Heart left ventricle (tissue), 16 donors: Measurements from ENCODE around the gene TNRC6C. TPM values are rescaled to one million over a fixed set of nuclear protein-coding genes. Genes with fewer than 3 reads are reported as not detected.

Source experiments
- ATAC-seq, 4 donors: fragments of 200-7000 bp; cut with Tn5 transposase; one replicate each; pipeline ENCODE4 v1.9.1; 2020 to 2022; ENCODE audit warnings: moderate library complexity in 4 of 4, mild to moderate bottlenecking in 3 of 4, moderate number of reproducible peaks in 1 of 4
- DNase-seq, 5 donors: peaks; one replicate each; pipeline ENCODE4 v3.0.0-alpha.2; 2020
- H3K27ac ChIP-seq, 12 donors: fragments of 200-600 bp; sonication (generic) in 4 of 12; one replicate each; pipeline versions ENCODE4 v1.5.0 to v1.8.0; 2016 to 2022; ENCODE audit warnings: mild to moderate bottlenecking in 2 of 12
- H3K27me3 ChIP-seq, 9 donors: fragments of 200-600 bp; sonication (generic) in 2 of 9; one replicate each; pipeline versions ENCODE4 v1.5.1 to v1.8.0; 2016 to 2022; ENCODE audit warnings: mild to moderate bottlenecking in 3 of 9
- H3K36me3 ChIP-seq, 9 donors: fragments of 200-600 bp; sonication (generic) in 2 of 9; one replicate each; pipeline versions ENCODE4 v1.5.0 to v1.8.0; 2018 to 2022; ENCODE audit warnings: mild to moderate bottlenecking in 2 of 9
- H3K4me1 ChIP-seq, 12 donors: fragments of 200-600 bp; sonication (generic) in 4 of 12; one replicate each; pipeline versions ENCODE4 v1.5.0 to v1.8.0; 2016 to 2022; ENCODE audit warnings: mild to moderate bottlenecking in 3 of 12
- H3K4me3 ChIP-seq, 12 donors: fragments of 200-600 bp; sonication (generic) in 4 of 12; one replicate each; pipeline versions ENCODE4 v1.5.0 to v1.8.0; 2017 to 2022; ENCODE audit warnings: mild to moderate bottlenecking in 9 of 12, moderate library complexity in 4 of 12
- H3K9me3 ChIP-seq, 12 donors: fragments of 200-600 bp; sonication (generic) in 4 of 12; one replicate each; pipeline versions ENCODE4 v1.5.0 to v1.8.0; 2016 to 2022; ENCODE audit warnings: mild to moderate bottlenecking in 1 of 12
- POLR2A ChIP-seq, 2 donors: fragments of 450-650 bp; IDR thresholded peaks; one replicate each; pipeline ENCODE4 v1.6.1; 2017; ENCODE audit warnings: antibody characterized with exemption in 2 of 2, mild to moderate bottlenecking in 2 of 2, moderate library complexity in 2 of 2
- WGBS, 4 donors: extraction: QIAGEN DNeasy Blood & Tissue Kit in 2 of 4; methylation state at CpG; one replicate each; pipeline versions ENCODE4 v1.1.5 to v1.1.7; 2013 to 2018; 5-methylcytosine and 5-hydroxymethylcytosine counted together
- intact Hi-C, 10 donors: fragments of 100-400 bp; cut with DNase I; formaldehyde crosslinking; loops; one replicate each; pipeline versions ENCODE4 v1.11.1 to v1.14.2; 2022
- polyA plus RNA-seq, 2 donors: library from polyadenylated mRNA; stranded (reverse); fragments of 200-250 nt; gene quantifications; one replicate each; pipeline ENCODE4 v1.2.3, GENCODE V29; 2013
- total RNA-seq, 9 donors: library from RNA; depleted of rRNA in 2 of 9; stranded (reverse); fragments of >200 nt in 2 of 9; fragmentation: NEBNext Ultra II Directional in 3 of 9; extraction: Animal tissue kit (Norgen Biotek cat#: 25700) in 3 of 9; gene quantifications; one replicate each; pipeline versions ENCODE4 v1.1.0 to v1.2.4, GENCODE V29; 2016 to 2023
- TF ChIP-seq, protein P1 (sequence below), 12 donors: fragments of 200-600 bp; sonication (generic) in 4 of 12; IDR thresholded peaks; one replicate each; pipeline versions ENCODE4 v1.5.0 to v1.8.0; 2018 to 2022; ENCODE audit warnings: antibody characterized with exemption in 12 of 12, mild to moderate bottlenecking in 5 of 12
- donor health status: ischemic (EF 13 %, LVEDD 7.1; RV severe dilation, severe dysfunction).
- donor health status: healthy with polysubstance abuse.
- donor health status: DM: no; HTN: yes; CAD: no.
- donor health status: DM: no; HTN: no; CAD: no.
- donor health status: ischemic (EF 25% LVEDD 6.9; RV normal size, moderate dysfunction).
- donor health status: ischemic (EF 25% LVEDD 5.7; RV mildly dilated, moderate dysfunction).
- donor health status: healthy.
- donor health status: DM: yes; HTN: yes; CAD: no.
- donor health status: ischemic (EF 35%, LVEDD 5.7; RV mildly dilated, moderate dysfunction).
- donor health status: nonischemic (EF 11% LVEDD 7.7; RV severe dilation, severe dysfunction).
- donor health status: DM: yes; HTN: yes; CAD: no.
- donor health status: PGD.
- donor health status: ischemic (EF 29% LVEDD 5.4; RV normal size, mild dysfunction).
- donor health status: nonischemic (EF 23%, LVEDD 6.1; RV moderate dilation, normal function).

Gene TNRC6C
- total and polyA plus RNA-seq, 11 donors, result 7.7 to 24.7 (median 19.0) TPM

DNA sequence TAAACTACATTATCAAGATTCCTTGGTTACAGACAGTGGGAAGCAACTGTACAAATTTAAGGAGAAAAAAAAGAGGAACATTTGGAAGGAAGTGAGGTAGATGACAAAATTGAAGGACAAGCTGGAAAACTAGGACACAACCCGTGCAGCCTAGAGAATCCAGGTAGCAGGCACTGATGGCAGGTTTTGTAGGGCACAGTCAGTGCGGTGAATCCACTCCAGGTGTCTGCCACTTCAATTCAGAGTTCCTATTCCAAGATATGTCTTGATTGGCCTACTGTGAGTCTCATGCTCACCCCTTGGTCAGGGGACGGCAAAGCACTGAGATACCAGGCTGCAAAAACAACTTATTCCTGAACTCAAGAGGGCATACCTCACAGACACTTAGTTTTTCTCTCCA is 37.8 kb downstream of the TNRC6C start:
- 53 to 74% (median 64%) methylated on average over 3 of the region's 3 CpGs for WGBS, 4 donors
- ATAC-seq, result no peak
- no peaks in the 10 kb centered on the region for H3K36me3 ChIP-seq
- peak overlapping the region in 10 of 12 donors; percentile 1 to 76 (median 52) for H3K27ac ChIP-seq
- no peaks in the 10 kb centered on the region for H3K27me3 ChIP-seq
- intact Hi-C loops, result loop anchor here in 6 of 10 donors (5.0 kb wide), 2 partner anchors 34 to 39 kb away; partner anchors contain the start of gene TNRC6C (in 1 of the 6)
- no peak overlapping the region for H3K4me3 ChIP-seq
- H3K9me3 ChIP-seq, result no peaks in the 10 kb centered on the region
- DNase-seq, result no peak
- TF ChIP-seq POLR2A (IDR thresholded peaks at IDR 0.05), result no peak
- TF ChIP-seq, protein P1, sequence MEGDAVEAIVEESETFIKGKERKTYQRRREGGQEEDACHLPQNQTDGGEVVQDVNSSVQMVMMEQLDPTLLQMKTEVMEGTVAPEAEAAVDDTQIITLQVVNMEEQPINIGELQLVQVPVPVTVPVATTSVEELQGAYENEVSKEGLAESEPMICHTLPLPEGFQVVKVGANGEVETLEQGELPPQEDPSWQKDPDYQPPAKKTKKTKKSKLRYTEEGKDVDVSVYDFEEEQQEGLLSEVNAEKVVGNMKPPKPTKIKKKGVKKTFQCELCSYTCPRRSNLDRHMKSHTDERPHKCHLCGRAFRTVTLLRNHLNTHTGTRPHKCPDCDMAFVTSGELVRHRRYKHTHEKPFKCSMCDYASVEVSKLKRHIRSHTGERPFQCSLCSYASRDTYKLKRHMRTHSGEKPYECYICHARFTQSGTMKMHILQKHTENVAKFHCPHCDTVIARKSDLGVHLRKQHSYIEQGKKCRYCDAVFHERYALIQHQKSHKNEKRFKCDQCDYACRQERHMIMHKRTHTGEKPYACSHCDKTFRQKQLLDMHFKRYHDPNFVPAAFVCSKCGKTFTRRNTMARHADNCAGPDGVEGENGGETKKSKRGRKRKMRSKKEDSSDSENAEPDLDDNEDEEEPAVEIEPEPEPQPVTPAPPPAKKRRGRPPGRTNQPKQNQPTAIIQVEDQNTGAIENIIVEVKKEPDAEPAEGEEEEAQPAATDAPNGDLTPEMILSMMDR (IDR thresholded peaks at IDR 0.05), result no peak
- peaks cover 0 to 61% (median 38%) of the 10 kb centered on the region in 12 donors for H3K4me1 ChIP-seq

DNA sequence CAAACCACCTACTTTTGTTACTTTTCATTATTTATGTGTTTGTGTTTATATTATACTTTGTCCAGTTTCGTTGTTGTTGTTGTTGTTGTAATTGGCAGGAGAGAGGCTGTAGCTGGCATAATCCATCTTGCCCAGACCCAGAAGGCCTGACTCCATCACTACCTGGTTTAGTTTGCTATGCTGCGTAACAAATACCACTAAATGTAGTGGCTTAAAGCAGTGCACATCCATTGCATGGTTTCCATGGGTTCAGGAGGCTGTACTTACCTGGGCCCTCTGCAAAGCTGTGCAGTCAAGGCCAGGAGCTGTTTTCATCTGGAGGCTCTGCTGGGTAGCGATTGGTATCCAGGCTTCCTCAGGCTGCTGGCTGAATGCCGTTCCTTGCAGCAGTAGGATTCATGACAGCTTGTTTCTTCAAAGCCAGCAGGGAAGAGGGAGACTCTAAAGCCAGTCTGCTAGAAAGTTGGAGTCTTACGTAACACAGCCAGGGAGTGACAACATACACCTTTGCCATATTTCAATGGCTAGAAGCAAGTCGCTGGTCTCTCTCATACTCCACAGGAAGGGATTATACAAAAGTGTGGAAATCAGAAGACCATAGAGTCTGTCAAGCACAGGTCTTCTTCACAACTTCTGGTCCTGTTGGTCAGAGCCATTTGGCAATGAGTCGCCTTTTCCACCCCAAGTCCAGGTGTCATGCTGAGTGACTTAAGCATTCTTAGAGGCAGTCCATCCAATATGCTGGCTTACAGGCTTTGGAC is 41.1 kb downstream of the TNRC6C start:
- Histone ChIP-seq H3K4me1 (peaks cover 0 to 66% (median 42%) of the 10 kb centered on the region in 12 donors), H3K27me3 (no peaks in the 10 kb centered on the region), H3K36me3 (peaks cover 0 to 8% (median 0%) of the 10 kb centered on the region in 9 donors), H3K27ac (peak overlapping the region in 1 of 12 donors; percentile 28), H3K4me3 (no peak overlapping the region), H3K9me3 (no peaks in the 10 kb centered on the region)
- DNase-seq (no peak), ATAC-seq (no peak)
- intact Hi-C loops, result loop anchor here in 6 of 10 donors (5.0 kb wide), 2 partner anchors 37 to 42 kb away; partner anchors contain the start of gene TNRC6C (in 1 of the 6)
- TF ChIP-seq, protein P1 (IDR thresholded peaks at IDR 0.05), result no peak
- no peak for TF ChIP-seq POLR2A (IDR thresholded peaks at IDR 0.05)
- WGBS, 4 donors, result 92 to 98% (median 95%) methylated on average over 7 of the region's 7 CpGs

DNA sequence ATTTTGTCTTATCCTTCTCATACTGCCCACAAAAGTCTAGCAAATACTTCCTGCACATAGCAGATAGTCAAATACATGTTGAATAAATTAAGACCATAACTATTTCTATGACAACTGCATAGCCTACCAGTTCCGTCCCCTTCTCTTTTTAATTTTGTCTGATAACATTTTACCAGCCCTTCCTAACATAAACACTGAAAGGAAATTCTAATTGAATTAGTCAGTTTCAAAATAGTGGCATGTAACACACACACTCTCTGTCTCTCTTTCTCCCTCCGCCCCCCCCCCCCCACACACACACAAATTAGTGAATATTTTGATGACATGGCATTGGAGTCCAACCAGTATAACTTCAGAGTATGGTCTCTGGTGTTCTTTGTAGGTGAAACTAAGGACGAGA is 41.8 kb downstream of the TNRC6C start:
- WGBS, 4 donors, result 56 to 60% (median 57%) methylated on average over 3 of the region's 3 CpGs
- ATAC-seq, result peak in 1 of 4 donors; percentile 36
- intact Hi-C loops, result no loop called here

DNA sequence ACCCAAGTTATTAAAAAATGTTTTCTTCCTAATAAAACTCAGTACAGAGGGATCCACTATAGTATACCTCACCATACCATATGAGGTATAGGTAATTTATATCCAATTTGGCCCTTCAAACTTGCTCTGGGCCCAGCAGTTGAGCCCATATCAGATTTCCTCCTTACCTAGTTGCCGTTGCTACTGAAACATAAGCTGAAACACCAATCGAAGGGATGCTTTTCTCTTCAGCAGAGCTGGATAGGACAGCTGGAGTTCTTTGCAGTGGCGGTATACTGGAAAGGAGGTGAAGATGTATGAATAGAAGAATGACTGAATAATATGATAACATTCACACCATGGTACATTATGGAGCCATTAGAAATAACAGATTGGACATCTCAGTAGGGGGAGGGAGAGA is 42.7 kb downstream of the TNRC6C start:
- TF ChIP-seq POLR2A (IDR thresholded peaks at IDR 0.05), result no peak
- TF ChIP-seq, protein P1 (IDR thresholded peaks at IDR 0.05), result no peak
- Histone ChIP-seq H3K9me3 (no peaks in the 10 kb centered on the region), H3K4me1 (peaks cover 0 to 50% (median 28%) of the 10 kb centered on the region in 12 donors), H3K36me3 (peaks cover 0 to 24% (median 0%) of the 10 kb centered on the region in 9 donors), H3K27me3 (no peaks in the 10 kb centered on the region), H3K27ac (peak overlapping the region in 1 of 12 donors; percentile 27), H3K4me3 (no peak overlapping the region)
- ATAC-seq (peak in 2 of 4 donors; percentile 20 to 29), DNase-seq (no peak)
- intact Hi-C loops, result no loop called here
- 46 to 58% (median 51%) methylated on average over 3 of the region's 3 CpGs for WGBS, 4 donors

More for the DNA sequence above, 41.8 kb downstream of the TNRC6C start:
- H3K4me1 ChIP-seq, result peaks cover 0 to 58% (median 36%) of the 10 kb centered on the region in 12 donors
- H3K4me3 ChIP-seq, result no peak overlapping the region
- TF ChIP-seq POLR2A (IDR thresholded peaks at IDR 0.05), result no peak
- TF ChIP-seq, protein P1 (IDR thresholded peaks at IDR 0.05), result no peak
- H3K27ac ChIP-seq, result peak overlapping the region in 1 of 12 donors; percentile 28
- H3K9me3 ChIP-seq, result no peaks in the 10 kb centered on the region
- H3K36me3 ChIP-seq, result peaks cover 0 to 16% (median 0%) of the 10 kb centered on the region in 9 donors
- DNase-seq, result no peak
- H3K27me3 ChIP-seq, result no peaks in the 10 kb centered on the region
